ENCODE data around the gene GALR2. TPM values are rescaled to one million over a fixed set of nuclear protein-coding genes. Genes with fewer than 3 reads are reported as not detected.

GALR2 gene
- polyA plus RNA-seq, 2 of the 4 experiments (the other 2 are of a cell fraction): 0.32 to 0.44 TPM

- TF ChIP-seq PBX3 (IDR thresholded peaks at IDR 0.05): no peak
- TF ChIP-seq HDAC2 (IDR thresholded peaks at IDR 0.05): no peak
- no peak for TF ChIP-seq MYC (IDR thresholded peaks at IDR 0.05; ENCODE audit: borderline replicate concordance, low read length)
- no peak for TF ChIP-seq CBX2 (IDR thresholded peaks at IDR 0.05; ENCODE audit: borderline replicate concordance, low read depth)
- no peak for TF ChIP-seq ZSCAN20 (CRISPR knock-in tag; IDR thresholded peaks at IDR 0.05)
These were observed 7.0 kb downstream of the GALR2 start (continued) for GRCh38 chr17:76081295-76082210.

GRCh38 chr17:76082326-76083251, 8.0 kb downstream of the GALR2 start:
- CTCF ChIA-PET: interaction anchor here (1.4 to 1.6 kb wide), 2 partner anchors 73 to 197 kb away, joined by 3 to 6 read pairs; no protein-coding TSS in a partner anchor

GRCh38 chr17:76083536-76084182, 9.1 kb downstream of the GALR2 start:
- CTCF ChIA-PET: interaction anchor here (1.1 to 1.6 kb wide), 3 partner anchors 10 to 196 kb away, joined by 4 to 6 read pairs (median 5); no protein-coding TSS in a partner anchor
- no peak for TF ChIP-seq HEYL (CRISPR knock-in tag; IDR thresholded peaks at IDR 0.05)
- no peak for TF ChIP-seq NPAS2 (CRISPR knock-in tag; IDR thresholded peaks at IDR 0.05; ENCODE audit: borderline replicate concordance)
- no peak for TF ChIP-seq POLR2AphosphoS2 (conservative IDR thresholded peaks at IDR 0.05; ENCODE audit: low read length)
- no peak for TF ChIP-seq GATA3 (IDR thresholded peaks at IDR 0.05; ENCODE audit: borderline replicate concordance)
- no peak for TF ChIP-seq MAX (IDR thresholded peaks at IDR 0.05)
- no peak for TF ChIP-seq ZSCAN20 (CRISPR knock-in tag; IDR thresholded peaks at IDR 0.05)
- no peak for TF ChIP-seq HMGXB4 (CRISPR knock-in tag; IDR thresholded peaks at IDR 0.05; ENCODE audit: borderline replicate concordance)
- TF ChIP-seq RNF2 (IDR thresholded peaks at IDR 0.05; ENCODE audit: borderline replicate concordance, low read depth): no peak
- no peak for TF ChIP-seq EP300 (IDR thresholded peaks at IDR 0.05)
- no peak for TF ChIP-seq BHLHE40 (IDR thresholded peaks at IDR 0.05; ENCODE audit: low read depth, low read length)

More at GRCh38 chr17:76082326-76083251, 8.0 kb downstream of the GALR2 start:
- H3K4me2 ChIP-seq: no peak overlapping the region
- WGBS (ENCODE audit: missing lambda C conversion rate): 84% methylated on average over 20 of the region's 20 CpGs
- POLR2A ChIA-PET: no interaction called here
- FAIRE-seq: no peak
- TF ChIP-seq HOXB5 (CRISPR knock-in tag; IDR thresholded peaks at IDR 0.05) (no peak), TFCP2L1 (CRISPR knock-in tag; IDR thresholded peaks at IDR 0.05) (no peak), ELK1 (IDR thresholded peaks at IDR 0.05; ENCODE audit: low read depth, low read length) (no peak), ATOH8 (CRISPR knock-in tag; IDR thresholded peaks at IDR 0.05; ENCODE audit: low read depth) (no peak), BHLHE40 (IDR thresholded peaks at IDR 0.05; ENCODE audit: low read depth, low read length) (no peak), POLR2AphosphoS2 (conservative IDR thresholded peaks at IDR 0.05; ENCODE audit: low read length) (no peak), FOXS1 (CRISPR knock-in tag; IDR thresholded peaks at IDR 0.05) (no peak), ZC3H11A (IDR thresholded peaks at IDR 0.05) (no peak), RARB (CRISPR knock-in tag; IDR thresholded peaks at IDR 0.05) (no peak), SREBF2 (IDR thresholded peaks at IDR 0.05) (no peak), MAFK (IDR thresholded peaks at IDR 0.05; ENCODE audit: partially characterized antibody) (no peak), HOXA7 (CRISPR knock-in tag; IDR thresholded peaks at IDR 0.05) (no peak), MAX (IDR thresholded peaks at IDR 0.05) (no peak), CBX8 (IDR thresholded peaks at IDR 0.05) (no peak)
- no peak overlapping the region for H3K4me3 ChIP-seq
- no peak overlapping the region for H3K27ac ChIP-seq
- ATAC-seq: no peak
- H3K9me3 ChIP-seq: no peaks in the 10 kb centered on the region
- no peaks in the 10 kb centered on the region for H3K4me1 ChIP-seq
- no peak for DNase-seq (ENCODE audit: low read depth in 1 of 2, low spot score in 1 of 2)

More at GRCh38 chr17:76083536-76084182, 9.1 kb downstream of the GALR2 start:
- no peak for DNase-seq (ENCODE audit: low read depth in 1 of 2, low spot score in 1 of 2)
- no peak for ATAC-seq
- no peak for FAIRE-seq
- POLR2A ChIA-PET: no interaction called here
- Histone ChIP-seq H3K4me2 (no peak overlapping the region), H3K9me3 (no peaks in the 10 kb centered on the region), H3K4me1 (no peaks in the 10 kb centered on the region), H3K4me3 (no peak overlapping the region), H3K27ac (no peak overlapping the region)
- WGBS (ENCODE audit: missing lambda C conversion rate): 90% methylated on average over 13 of the region's 15 CpGs

Data from A549 (cell line).